ENCODE data around the gene SHC2.

Gene SHC2

DNA sequence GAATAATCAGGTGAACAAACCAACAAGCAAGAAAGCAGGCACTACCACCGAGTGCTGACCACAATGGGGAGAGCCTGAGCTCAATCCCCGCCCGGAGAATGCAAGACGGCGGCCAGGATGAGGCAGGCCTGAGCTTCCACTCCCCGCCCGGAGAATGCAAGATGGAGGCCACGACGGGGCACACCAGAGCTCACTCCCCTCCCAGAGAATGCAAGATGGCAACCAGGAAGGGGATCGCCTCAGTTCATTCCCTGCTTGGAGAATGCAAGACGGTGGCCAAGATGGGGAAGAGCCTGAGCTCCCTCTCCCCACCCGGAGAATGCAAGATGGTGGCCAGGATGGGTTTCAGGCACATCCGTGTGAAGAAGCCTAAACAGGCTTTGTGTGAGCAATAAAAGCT, 91.6 kb downstream of the SHC2 start:
- no peak for DNase-seq

GRCh38 chr19:368630-369024, 92.2 kb downstream of the SHC2 start:
- no peak for DNase-seq

GRCh38 chr19:367963-368629, 92.7 kb downstream of the SHC2 start:
- DNase-seq: no peak

DNA sequence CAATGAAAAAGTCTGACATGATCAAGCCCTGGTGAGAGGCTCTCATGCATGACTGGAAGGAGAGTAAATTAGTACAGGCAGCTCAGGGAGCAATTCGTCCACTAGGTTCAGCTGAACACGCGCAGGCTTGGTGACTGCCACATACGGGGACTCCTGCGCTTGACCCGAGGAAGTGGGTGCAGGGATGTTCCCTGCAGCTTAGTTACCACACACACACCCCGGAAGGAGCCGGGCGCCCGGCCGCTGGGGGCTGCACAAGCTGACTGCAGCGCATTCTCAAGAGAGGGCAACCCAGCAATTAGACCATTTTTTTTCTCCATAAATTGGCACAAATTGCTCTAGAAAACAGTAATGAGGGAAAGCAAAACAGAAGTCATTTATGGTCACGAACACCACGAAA, 93.3 kb downstream of the SHC2 start:
- DNase-seq: no peak

- no peak for DNase-seq
Measured at GRCh38 chr19:366951-367350, 93.9 kb downstream of the SHC2 start.

Measured in CD4-positive, alpha-beta T cell treated with Interleukin-17A for 4 hours (primary cell).